ENCODE measurements around the gene PHACTR3. TPM values are rescaled to one million over a fixed set of nuclear protein-coding genes. Genes with fewer than 3 reads are reported as not detected.

PHACTR3 gene
- total RNA-seq, 1 donor from 2014 or later, result 0.14 TPM

DNA sequence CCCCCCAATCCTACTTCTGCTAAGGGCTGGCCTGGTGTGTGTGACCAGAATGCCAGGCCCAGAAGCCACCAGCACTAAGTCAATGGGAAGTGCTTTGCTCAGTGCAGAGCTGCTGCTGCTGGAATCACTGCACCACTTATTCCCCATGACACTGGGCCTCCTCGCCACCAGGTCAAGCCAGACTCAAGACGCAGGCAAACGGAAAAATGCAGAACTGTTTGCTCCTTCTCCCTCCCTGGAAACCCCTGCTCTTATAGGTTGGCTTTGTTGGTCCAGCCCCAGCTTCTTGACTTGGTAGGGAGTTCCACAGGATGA lies 121.9 kb downstream of the PHACTR3 start:
- Histone ChIP-seq H3K4me3 (ENCODE audit: insufficient read depth, low read depth, low read length) (no peak overlapping the region), H3K4me2 (ENCODE audit: low read length) (no peak overlapping the region), H3K27me3 (ENCODE audit: insufficient read depth, low read length) (no peaks in the 10 kb centered on the region), H3K27ac (ENCODE audit: low read depth, low read length) (no peak overlapping the region), H4K20me1 (ENCODE audit: insufficient read depth, low read length) (no peaks in the 10 kb centered on the region), H3K36me3 (ENCODE audit: insufficient read depth, low read length) (no peaks in the 10 kb centered on the region), H3K9ac (ENCODE audit: low read length) (no peak overlapping the region), H3K4me1 (ENCODE audit: insufficient read depth, low read length) (no peaks in the 10 kb centered on the region), H3K9me3 (ENCODE audit: insufficient read depth, low read depth, low read length) (peaks cover 14% of the 10 kb centered on the region), H3K79me2 (ENCODE audit: insufficient read depth, low read length) (no peaks in the 10 kb centered on the region), H2AFZ (ENCODE audit: low read depth, low read length) (no peak overlapping the region)
- Mint-ChIP-seq H3K36me3 (ENCODE audit: low read depth, unreplicated experiment) (no peaks in the 10 kb centered on the region), H3K9me3 (ENCODE audit: unreplicated experiment) (peaks cover 3% of the 10 kb centered on the region), H3K27me3 (ENCODE audit: low read depth, unreplicated experiment) (peaks cover 29% of the 10 kb centered on the region), H3K4me1 (ENCODE audit: low read depth, unreplicated experiment) (peaks cover 12% of the 10 kb centered on the region), H3K27ac (ENCODE audit: unreplicated experiment) (no peak overlapping the region), H3K4me3 (ENCODE audit: unreplicated experiment) (no peak overlapping the region)
- TF ChIP-seq EZH2 (IDR thresholded peaks at IDR 0.05; ENCODE audit: insufficient read depth, low read length), result no peak
- TF ChIP-seq, protein P1, sequence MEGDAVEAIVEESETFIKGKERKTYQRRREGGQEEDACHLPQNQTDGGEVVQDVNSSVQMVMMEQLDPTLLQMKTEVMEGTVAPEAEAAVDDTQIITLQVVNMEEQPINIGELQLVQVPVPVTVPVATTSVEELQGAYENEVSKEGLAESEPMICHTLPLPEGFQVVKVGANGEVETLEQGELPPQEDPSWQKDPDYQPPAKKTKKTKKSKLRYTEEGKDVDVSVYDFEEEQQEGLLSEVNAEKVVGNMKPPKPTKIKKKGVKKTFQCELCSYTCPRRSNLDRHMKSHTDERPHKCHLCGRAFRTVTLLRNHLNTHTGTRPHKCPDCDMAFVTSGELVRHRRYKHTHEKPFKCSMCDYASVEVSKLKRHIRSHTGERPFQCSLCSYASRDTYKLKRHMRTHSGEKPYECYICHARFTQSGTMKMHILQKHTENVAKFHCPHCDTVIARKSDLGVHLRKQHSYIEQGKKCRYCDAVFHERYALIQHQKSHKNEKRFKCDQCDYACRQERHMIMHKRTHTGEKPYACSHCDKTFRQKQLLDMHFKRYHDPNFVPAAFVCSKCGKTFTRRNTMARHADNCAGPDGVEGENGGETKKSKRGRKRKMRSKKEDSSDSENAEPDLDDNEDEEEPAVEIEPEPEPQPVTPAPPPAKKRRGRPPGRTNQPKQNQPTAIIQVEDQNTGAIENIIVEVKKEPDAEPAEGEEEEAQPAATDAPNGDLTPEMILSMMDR (IDR thresholded peaks at IDR 0.05; ENCODE audit: insufficient read depth, low read depth, low read length), result no peak
- DNase-seq (ENCODE audit: low read depth) (no peak), FAIRE-seq (no peak)

DNA sequence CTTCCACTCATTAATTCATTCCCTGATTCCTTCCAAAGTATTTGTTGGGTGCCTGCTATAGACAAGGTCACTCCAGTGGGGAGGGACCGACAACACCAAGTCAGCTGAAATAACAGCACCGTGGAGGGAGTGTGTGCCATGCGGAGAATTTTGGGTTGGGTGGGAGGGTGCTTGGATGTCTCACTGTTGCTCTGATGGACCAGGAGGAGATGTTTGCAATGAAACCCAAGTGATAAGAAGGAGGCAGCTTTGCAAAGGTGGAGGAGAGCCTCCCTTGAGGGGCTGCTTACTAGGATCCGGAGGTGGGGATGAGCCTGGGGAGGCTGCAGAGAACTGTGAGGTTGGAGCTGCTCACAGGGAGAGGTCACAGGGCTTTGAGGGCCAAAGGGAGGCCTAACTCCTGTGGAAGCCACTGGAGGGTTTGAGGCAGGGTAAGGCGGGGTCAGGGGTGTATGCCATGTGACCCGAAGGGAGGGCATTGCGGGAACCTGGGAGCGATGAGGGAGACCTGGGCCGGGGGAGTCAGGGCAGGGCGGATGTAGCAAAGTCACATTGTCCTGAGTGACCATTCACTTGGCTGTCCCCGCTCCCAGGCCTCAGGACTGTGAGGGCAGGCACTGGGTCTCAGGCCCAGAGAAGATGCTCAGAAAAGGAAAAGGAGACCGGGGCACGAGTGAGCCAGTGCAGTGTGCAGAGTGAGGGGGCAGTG lies 124.5 kb downstream of the PHACTR3 start:
- peaks cover 36% of the 10 kb centered on the region for H3K27me3 Mint-ChIP-seq (ENCODE audit: low read depth, unreplicated experiment)
- Histone ChIP-seq H2AFZ (ENCODE audit: low read depth, low read length) (no peak overlapping the region), H3K4me3 (ENCODE audit: insufficient read depth, low read depth, low read length) (no peak overlapping the region), H4K20me1 (ENCODE audit: insufficient read depth, low read length) (no peaks in the 10 kb centered on the region), H3K36me3 (ENCODE audit: insufficient read depth, low read length) (no peaks in the 10 kb centered on the region), H3K4me1 (ENCODE audit: insufficient read depth, low read length) (no peaks in the 10 kb centered on the region), H3K9ac (ENCODE audit: low read length) (no peak overlapping the region), H3K4me2 (ENCODE audit: low read length) (no peak overlapping the region), H3K27ac (ENCODE audit: low read depth, low read length) (no peak overlapping the region), H3K27me3 (ENCODE audit: insufficient read depth, low read length) (no peaks in the 10 kb centered on the region), H3K9me3 (ENCODE audit: insufficient read depth, low read depth, low read length) (peaks cover 8% of the 10 kb centered on the region), H3K79me2 (ENCODE audit: insufficient read depth, low read length) (no peaks in the 10 kb centered on the region)
- H3K4me1 Mint-ChIP-seq (ENCODE audit: low read depth, unreplicated experiment), result peaks cover 2% of the 10 kb centered on the region
- no peak overlapping the region for H3K4me3 Mint-ChIP-seq (ENCODE audit: unreplicated experiment)
- no peak overlapping the region for H3K27ac Mint-ChIP-seq (ENCODE audit: unreplicated experiment)
- no peaks in the 10 kb centered on the region for H3K9me3 Mint-ChIP-seq (ENCODE audit: unreplicated experiment)
- FAIRE-seq, result no peak
- TF ChIP-seq, protein P1 (IDR thresholded peaks at IDR 0.05; ENCODE audit: insufficient read depth, low read depth, low read length), result no peak
- TF ChIP-seq EZH2 (IDR thresholded peaks at IDR 0.05; ENCODE audit: insufficient read depth, low read length), result no peak
- H3K36me3 Mint-ChIP-seq (ENCODE audit: low read depth, unreplicated experiment), result no peaks in the 10 kb centered on the region
- no peak for DNase-seq (ENCODE audit: low read depth)

DNA sequence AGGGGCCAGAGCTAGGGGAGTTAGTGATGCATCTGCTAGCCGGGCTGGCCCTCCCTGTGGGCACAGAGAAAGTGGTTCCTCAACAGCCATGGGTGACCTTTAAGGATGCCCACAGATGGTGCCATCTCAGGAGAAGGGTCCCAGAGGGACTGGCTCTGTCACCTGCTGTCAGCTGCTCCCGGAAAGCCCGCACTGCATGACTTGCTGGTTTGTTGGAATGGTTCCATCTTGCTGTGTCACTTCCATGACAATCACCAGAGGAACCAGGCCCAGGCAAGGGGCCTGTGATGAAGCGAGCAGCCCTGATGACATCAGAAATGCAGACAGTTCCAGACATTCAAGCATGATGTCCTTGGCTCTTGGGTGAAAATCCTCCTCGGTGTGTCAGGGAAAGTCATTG lies 125.2 kb downstream of the PHACTR3 start:
- Mint-ChIP-seq H3K36me3 (ENCODE audit: low read depth, unreplicated experiment) (no peaks in the 10 kb centered on the region), H3K27ac (ENCODE audit: unreplicated experiment) (no peak overlapping the region), H3K27me3 (ENCODE audit: low read depth, unreplicated experiment) (peaks cover 31% of the 10 kb centered on the region), H3K4me1 (ENCODE audit: low read depth, unreplicated experiment) (no peaks in the 10 kb centered on the region), H3K4me3 (ENCODE audit: unreplicated experiment) (no peak overlapping the region), H3K9me3 (ENCODE audit: unreplicated experiment) (no peaks in the 10 kb centered on the region)
- H3K4me3 ChIP-seq (ENCODE audit: insufficient read depth, low read depth, low read length), result no peak overlapping the region
- DNase-seq (ENCODE audit: low read depth) (no peak), FAIRE-seq (no peak)
- no peak overlapping the region for H3K4me2 ChIP-seq (ENCODE audit: low read length)
- no peaks in the 10 kb centered on the region for H3K4me1 ChIP-seq (ENCODE audit: insufficient read depth, low read length)
- H3K9ac ChIP-seq (ENCODE audit: low read length), result no peak overlapping the region
- no peaks in the 10 kb centered on the region for H3K79me2 ChIP-seq (ENCODE audit: insufficient read depth, low read length)
- no peaks in the 10 kb centered on the region for H3K36me3 ChIP-seq (ENCODE audit: insufficient read depth, low read length)
- H4K20me1 ChIP-seq (ENCODE audit: insufficient read depth, low read length), result no peaks in the 10 kb centered on the region
- H2AFZ ChIP-seq (ENCODE audit: low read depth, low read length), result no peak overlapping the region
- TF ChIP-seq, protein P1 (IDR thresholded peaks at IDR 0.05; ENCODE audit: insufficient read depth, low read depth, low read length), result no peak
- TF ChIP-seq EZH2 (IDR thresholded peaks at IDR 0.05; ENCODE audit: insufficient read depth, low read length), result no peak
- H3K27me3 ChIP-seq (ENCODE audit: insufficient read depth, low read length), result no peaks in the 10 kb centered on the region
- no peak overlapping the region for H3K27ac ChIP-seq (ENCODE audit: low read depth, low read length)
- peaks cover 7% of the 10 kb centered on the region for H3K9me3 ChIP-seq (ENCODE audit: insufficient read depth, low read depth, low read length)

Measured in astrocyte (in vitro differentiated cells and primary cell).